A673 (cell line): ENCODE data around the gene TRMO. TPM values are rescaled to one million over a fixed set of nuclear protein-coding genes. Genes with fewer than 3 reads are reported as not detected.
A peak's percentile ranks its signal among the peaks of the same experiment; 100 is the strongest.
"Not testable (repeated sequence)": the region's sequence is repeated elsewhere in the genome, so short reads cannot be mapped to it uniquely, and the experiment has no call there.

Source experiments
- BruUV-seq: library from RNA; stranded (reverse); fragments of 400-500 nt; replicated peaks from 2 replicates; lab custom pipeline; 2021; lab: Mats Ljungman, UMichigan
- CTCF ChIA-PET: fragments of 300-600 bp; sonication (Branson Sonifier 250); formaldehyde crosslinking; loops from one replicate; lab custom pipeline; 2022; ENCODE audit warnings: antibody characterized with exemption; lab: Charles Lee
- POLR2A ChIA-PET: fragments of 300-600 bp; sonication (Branson Sonifier 250); formaldehyde crosslinking; loops from one replicate; lab custom pipeline; 2022; ENCODE audit warnings: antibody characterized with exemption; ENCODE audit not compliant: low non-redundant PET; lab: Charles Lee
- DNase-seq: peaks from one replicate; pipeline ENCODE4 v3.0.0-alpha.2; 2015; ENCODE audit warnings: low spot score
- H3K27ac ChIP-seq: fragments of 200-600 bp; sonication (generic); 2 replicates; pipeline ENCODE4 v1.5.1; 2016; ENCODE audit warnings: mixed run types, low read depth, mild to moderate bottlenecking, mixed read lengths, antibody characterized with exemption, low read length; ENCODE audit not compliant: poor library complexity, severe bottlenecking
- H3K27me3 ChIP-seq: fragments of 200-600 bp; sonication (generic); replicated peaks from 2 replicates; pipeline ENCODE4 v1.6.1; 2017; ENCODE audit warnings: mixed run types, low read depth, mild to moderate bottlenecking, mixed read lengths, antibody characterized with exemption, low read length; ENCODE audit not compliant: insufficient read depth, poor library complexity
- H3K36me3 ChIP-seq: fragments of 200-600 bp; sonication (generic); 2 replicates; pipeline ENCODE4 v1.6.1; 2016; ENCODE audit warnings: mixed run types, mild to moderate bottlenecking, mixed read lengths, antibody characterized with exemption, low read length; ENCODE audit not compliant: insufficient read depth, poor library complexity, severe bottlenecking
- H3K4me1 ChIP-seq: fragments of 200-600 bp; sonication (generic); 2 replicates; pipeline ENCODE4 v1.6.1; 2017; ENCODE audit warnings: mixed run types, mild to moderate bottlenecking, mixed read lengths, antibody characterized with exemption, low read length; ENCODE audit not compliant: insufficient read depth, poor library complexity, severe bottlenecking
- H3K4me3 ChIP-seq: fragments of 200-600 bp; sonication (generic); 2 replicates; pipeline ENCODE4 v1.5.1; 2016; ENCODE audit warnings: low read depth, mixed run types, mild to moderate bottlenecking, mixed read lengths, low read length; ENCODE audit not compliant: poor library complexity, severe bottlenecking
- H3K9me3 ChIP-seq: fragments of 200-600 bp; sonication (generic); 2 replicates; pipeline ENCODE4 v1.6.1; 2016; ENCODE audit warnings: mixed run types, low read depth, mild to moderate bottlenecking, mixed read lengths, antibody characterized with exemption, low read length; ENCODE audit not compliant: poor library complexity, severe bottlenecking
- EZH2 ChIP-seq: fragments of 200-600 bp; sonication (generic); IDR thresholded peaks from 2 replicates; pipeline ENCODE4 v1.6.1; 2017; ENCODE audit warnings: borderline replicate concordance, low read depth, mild to moderate bottlenecking, mixed read lengths, antibody characterized with exemption, low read length; ENCODE audit not compliant: poor library complexity, severe bottlenecking
- intact Hi-C: fragments of 100-400 bp; cut with micrococcal nuclease; formaldehyde crosslinking; loops from one replicate; pipeline ENCODE4 v1.10.0; 2022; ENCODE audit not compliant: unreplicated experiment
- total RNA-seq: library from RNA; stranded (reverse); gene quantifications from 2 replicates; pipeline ENCODE4 v1.2.3, GENCODE V29; 2021
- TF ChIP-seq, protein P1 (sequence below): fragments of 300-800, 200-600 bp; sonication (generic); conservative IDR thresholded peaks from 2 replicates; pipeline ENCODE4 v1.5.1; 2017; ENCODE audit warnings: low read depth, mild to moderate bottlenecking, antibody characterized with exemption, low read length, moderate library complexity, mixed read lengths

The TRMO gene
- total RNA-seq, 1 experiment from 2014 or later: 8.9 TPM

DNA sequence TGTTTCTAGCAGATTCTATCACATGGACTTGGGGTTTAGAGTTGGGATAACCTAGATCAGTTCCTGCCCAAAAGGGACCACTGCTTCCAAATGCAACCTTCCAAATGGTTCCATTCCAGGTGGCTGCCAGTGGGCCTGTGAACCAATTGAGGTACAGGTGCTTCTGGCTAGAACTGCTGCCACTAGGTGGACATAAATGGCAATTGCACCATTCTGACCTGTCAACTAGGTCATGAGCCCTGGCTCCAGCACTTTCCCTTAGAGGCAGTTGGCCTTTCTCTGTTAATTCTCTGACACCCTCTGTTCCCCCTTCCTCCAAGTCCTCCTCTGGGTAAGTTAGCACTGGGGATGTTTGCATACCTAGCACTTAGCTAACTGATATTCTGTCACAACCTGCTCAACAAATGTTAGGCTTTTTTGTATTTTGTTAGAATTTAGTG lies 32.3 kb upstream of the TRMO start:
- intact Hi-C loops: no loop called here
- BruUV-seq: no TSS peak
- no peaks in the 10 kb centered on the region for H3K9me3 ChIP-seq
- H3K27me3 ChIP-seq: peaks cover 26% of the 10 kb centered on the region
- CTCF ChIA-PET: no interaction called here
- no peaks in the 10 kb centered on the region for H3K4me1 ChIP-seq
- no peak for DNase-seq
- H3K4me3 ChIP-seq: no peak overlapping the region
- no peaks in the 10 kb centered on the region for H3K36me3 ChIP-seq
- POLR2A ChIA-PET: no interaction called here
- H3K27ac ChIP-seq: no peak overlapping the region
- TF ChIP-seq, protein P1, sequence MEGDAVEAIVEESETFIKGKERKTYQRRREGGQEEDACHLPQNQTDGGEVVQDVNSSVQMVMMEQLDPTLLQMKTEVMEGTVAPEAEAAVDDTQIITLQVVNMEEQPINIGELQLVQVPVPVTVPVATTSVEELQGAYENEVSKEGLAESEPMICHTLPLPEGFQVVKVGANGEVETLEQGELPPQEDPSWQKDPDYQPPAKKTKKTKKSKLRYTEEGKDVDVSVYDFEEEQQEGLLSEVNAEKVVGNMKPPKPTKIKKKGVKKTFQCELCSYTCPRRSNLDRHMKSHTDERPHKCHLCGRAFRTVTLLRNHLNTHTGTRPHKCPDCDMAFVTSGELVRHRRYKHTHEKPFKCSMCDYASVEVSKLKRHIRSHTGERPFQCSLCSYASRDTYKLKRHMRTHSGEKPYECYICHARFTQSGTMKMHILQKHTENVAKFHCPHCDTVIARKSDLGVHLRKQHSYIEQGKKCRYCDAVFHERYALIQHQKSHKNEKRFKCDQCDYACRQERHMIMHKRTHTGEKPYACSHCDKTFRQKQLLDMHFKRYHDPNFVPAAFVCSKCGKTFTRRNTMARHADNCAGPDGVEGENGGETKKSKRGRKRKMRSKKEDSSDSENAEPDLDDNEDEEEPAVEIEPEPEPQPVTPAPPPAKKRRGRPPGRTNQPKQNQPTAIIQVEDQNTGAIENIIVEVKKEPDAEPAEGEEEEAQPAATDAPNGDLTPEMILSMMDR: peak; percentile 45
- no peak for TF ChIP-seq EZH2

DNA sequence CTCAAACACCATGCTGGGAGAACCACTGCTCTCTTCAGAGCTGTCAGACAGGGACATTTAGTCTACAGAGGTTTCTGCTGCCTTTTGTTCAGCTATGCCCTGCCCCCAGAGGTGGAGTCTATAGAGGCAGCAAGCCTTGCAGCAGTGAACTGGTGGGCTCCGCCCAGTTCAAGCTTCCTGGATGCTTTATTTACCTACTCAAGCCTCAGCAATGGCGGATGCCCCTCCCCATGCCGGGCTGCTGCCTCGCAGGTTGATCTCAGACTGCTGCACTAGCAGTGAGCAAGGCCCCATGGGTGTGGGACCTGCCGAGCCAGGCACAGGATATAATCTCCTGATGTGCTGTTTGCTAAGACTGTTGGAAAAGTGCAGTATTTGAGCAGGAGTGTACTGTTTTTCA lies 28.6 kb upstream of the TRMO start:
- peaks cover 26% of the 10 kb centered on the region for H3K27me3 ChIP-seq
- BruUV-seq, H3K4me1 ChIP-seq, POLR2A ChIA-PET, H3K36me3 ChIP-seq, intact Hi-C loops, H3K4me3 ChIP-seq, CTCF ChIA-PET, H3K27ac ChIP-seq, H3K9me3 ChIP-seq, DNase-seq: not testable (repeated sequence)

DNA sequence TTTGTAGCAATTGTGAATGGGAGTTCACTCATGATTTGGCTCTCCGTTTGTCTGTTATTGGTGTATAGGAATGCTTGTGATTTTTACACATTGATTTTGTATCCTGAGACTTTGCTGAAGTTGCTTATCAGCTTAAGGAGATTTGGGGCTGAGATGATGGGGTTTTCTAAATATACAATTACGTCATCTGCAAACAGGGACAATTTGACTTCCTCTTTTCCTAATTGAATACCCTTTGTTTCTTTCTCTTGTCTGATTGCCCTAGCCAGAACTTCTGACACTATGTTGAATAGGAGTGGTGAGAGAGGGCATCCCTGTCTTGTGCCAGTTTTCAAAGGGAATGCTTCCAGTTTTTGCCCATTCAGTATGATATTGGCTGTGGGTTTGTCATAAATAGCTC lies 24.8 kb upstream of the TRMO start:
- H3K4me1 ChIP-seq, H3K9me3 ChIP-seq, intact Hi-C loops, CTCF ChIA-PET, H3K4me3 ChIP-seq, H3K36me3 ChIP-seq, H3K27ac ChIP-seq, POLR2A ChIA-PET, DNase-seq, BruUV-seq: not testable (repeated sequence)
- H3K27me3 ChIP-seq: peaks cover 41% of the 10 kb centered on the region

DNA sequence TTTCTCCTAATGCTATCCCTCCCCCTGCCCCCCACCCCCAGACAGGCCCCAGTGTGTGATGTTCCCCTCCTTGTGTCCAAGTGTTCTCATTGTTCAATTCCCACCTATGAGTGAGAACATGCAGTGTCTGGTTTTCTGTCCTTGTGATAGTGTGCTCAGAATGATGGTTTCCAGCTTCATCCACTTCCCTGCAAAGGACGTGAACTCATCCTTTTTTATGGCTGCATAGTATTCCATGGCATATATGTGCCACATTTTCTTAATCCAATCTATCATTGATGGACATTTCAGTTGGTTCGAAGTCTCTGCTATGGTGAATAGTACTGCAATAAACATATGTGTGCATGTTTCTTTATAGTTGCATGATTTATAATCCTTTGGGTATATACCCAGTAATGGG lies 23.2 kb upstream of the TRMO start:
- POLR2A ChIA-PET, BruUV-seq: not testable (repeated sequence)
- peaks cover 47% of the 10 kb centered on the region for H3K27me3 ChIP-seq

More for the DNA sequence above, 23.2 kb upstream of the TRMO start:
- H3K27ac ChIP-seq, intact Hi-C loops, H3K4me1 ChIP-seq, H3K4me3 ChIP-seq, H3K9me3 ChIP-seq, H3K36me3 ChIP-seq, DNase-seq, CTCF ChIA-PET: not testable (repeated sequence)
